Astrocyte (in vitro differentiated cells and primary cell): ENCODE results near the gene FAM151A.

Experiments used
- EZH2 ChIP-seq: IDR thresholded peaks from 2 replicates; pipeline ENCODE4 v1.6.1; 2012; ENCODE audit warnings: mild to moderate bottlenecking, low read length, inconsistent platforms; ENCODE audit not compliant: insufficient read depth
- TF ChIP-seq, protein P1 (sequence below): IDR thresholded peaks from 2 replicates; pipeline ENCODE4 v1.5.1; 2011; ENCODE audit warnings: low read depth, mild to moderate bottlenecking, inconsistent platforms, low read length, moderate library complexity; ENCODE audit not compliant: insufficient read depth

DNA sequence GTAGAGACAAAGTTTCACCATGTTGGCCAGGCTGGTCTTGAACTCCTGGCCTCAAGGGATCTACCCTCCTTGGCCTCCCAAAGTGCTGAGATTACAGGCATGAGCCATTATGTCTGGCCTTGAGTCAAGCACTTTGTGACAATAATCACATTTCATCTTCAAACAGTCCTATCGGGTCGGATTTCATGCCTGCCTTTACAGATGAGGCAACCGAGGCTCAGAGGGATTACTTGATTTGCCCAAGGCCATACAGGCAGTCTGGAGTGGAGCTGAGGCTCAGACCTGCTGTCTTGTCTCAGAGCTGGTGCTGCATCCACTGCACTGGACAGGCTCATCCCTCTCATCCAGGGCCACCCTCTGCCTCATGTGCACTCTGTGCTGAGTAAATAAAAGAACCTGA, 26.6 kb downstream of the FAM151A start:
- TF ChIP-seq EZH2: no peak
- TF ChIP-seq, protein P1, sequence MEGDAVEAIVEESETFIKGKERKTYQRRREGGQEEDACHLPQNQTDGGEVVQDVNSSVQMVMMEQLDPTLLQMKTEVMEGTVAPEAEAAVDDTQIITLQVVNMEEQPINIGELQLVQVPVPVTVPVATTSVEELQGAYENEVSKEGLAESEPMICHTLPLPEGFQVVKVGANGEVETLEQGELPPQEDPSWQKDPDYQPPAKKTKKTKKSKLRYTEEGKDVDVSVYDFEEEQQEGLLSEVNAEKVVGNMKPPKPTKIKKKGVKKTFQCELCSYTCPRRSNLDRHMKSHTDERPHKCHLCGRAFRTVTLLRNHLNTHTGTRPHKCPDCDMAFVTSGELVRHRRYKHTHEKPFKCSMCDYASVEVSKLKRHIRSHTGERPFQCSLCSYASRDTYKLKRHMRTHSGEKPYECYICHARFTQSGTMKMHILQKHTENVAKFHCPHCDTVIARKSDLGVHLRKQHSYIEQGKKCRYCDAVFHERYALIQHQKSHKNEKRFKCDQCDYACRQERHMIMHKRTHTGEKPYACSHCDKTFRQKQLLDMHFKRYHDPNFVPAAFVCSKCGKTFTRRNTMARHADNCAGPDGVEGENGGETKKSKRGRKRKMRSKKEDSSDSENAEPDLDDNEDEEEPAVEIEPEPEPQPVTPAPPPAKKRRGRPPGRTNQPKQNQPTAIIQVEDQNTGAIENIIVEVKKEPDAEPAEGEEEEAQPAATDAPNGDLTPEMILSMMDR: no peak
